Measurements from ENCODE around the gene MFSD8.
"Not testable (repeated sequence)": the region's sequence is repeated elsewhere in the genome, so short reads cannot be mapped to it uniquely, and the experiment has no call there.

MFSD8 gene, protein sequence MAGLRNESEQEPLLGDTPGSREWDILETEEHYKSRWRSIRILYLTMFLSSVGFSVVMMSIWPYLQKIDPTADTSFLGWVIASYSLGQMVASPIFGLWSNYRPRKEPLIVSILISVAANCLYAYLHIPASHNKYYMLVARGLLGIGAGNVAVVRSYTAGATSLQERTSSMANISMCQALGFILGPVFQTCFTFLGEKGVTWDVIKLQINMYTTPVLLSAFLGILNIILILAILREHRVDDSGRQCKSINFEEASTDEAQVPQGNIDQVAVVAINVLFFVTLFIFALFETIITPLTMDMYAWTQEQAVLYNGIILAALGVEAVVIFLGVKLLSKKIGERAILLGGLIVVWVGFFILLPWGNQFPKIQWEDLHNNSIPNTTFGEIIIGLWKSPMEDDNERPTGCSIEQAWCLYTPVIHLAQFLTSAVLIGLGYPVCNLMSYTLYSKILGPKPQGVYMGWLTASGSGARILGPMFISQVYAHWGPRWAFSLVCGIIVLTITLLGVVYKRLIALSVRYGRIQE

DNA sequence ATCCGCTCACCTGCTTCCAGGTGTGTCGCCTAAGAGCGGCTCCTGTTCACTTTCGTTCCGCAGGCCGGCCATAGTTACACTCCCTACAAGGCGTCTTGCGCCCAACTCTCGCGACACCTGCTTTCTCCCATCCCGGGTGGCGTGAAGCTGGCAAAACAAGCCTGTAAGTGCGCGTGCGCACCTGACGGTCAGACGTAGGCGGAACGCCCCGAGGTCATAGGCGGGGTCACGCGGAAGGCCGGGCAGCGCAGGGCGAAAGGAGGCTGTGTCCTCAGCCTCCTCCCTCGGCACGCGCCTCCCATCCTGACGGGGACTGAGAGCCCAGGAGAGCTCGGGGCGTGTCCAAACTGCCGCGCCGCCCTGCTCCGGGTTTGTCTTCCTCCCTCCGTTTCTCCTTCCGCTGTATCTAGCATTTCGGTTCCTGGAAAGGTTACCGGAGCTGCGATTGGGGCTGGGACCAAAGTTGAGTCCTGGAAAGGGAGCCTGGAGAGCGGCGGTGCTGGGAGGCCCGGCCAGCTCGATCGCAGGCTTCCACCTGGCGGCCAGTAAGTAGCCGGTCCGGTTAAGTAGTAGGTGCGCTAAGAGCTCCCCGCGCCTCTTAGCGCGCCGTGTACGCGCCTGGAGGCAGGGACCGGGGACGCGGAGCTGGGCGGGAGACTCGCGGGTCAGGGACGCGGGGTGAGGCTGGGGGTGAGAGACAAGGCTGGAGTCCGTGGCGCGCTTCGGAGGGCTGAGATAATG is at the start of gene MFSD8, which contains the start of gene ABHD18:
Gene MFSD8 (minus strand): TSS at position 112 of the 741 bp plus-strand sequence. CDS start 40 bp downstream, at position 72.
Gene ABHD18 (plus strand): TSS at position 345 of the 741 bp plus-strand sequence. CDS start 17,550 bp downstream, outside the sequence.
- DNase-seq, result peak; percentile 94

DNA sequence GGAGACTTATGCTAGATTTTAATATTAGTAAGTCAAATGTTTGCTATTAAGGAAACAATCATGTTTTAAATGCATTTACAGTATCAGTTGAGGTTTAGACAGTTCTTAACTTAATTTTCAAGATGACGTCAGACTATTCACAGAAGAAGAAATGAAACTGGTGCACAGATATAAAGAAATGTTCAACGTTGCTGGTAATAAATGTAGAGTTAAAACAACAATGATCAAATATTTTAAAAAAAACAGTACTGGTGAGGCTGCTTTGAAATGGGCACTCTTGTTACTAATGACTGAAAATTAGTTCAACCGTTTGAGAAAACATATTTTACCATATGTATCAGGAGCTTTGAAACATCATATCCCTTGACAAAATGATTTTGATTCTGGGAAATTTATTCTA is 44.5 kb upstream of the MFSD8 start:
- no peak for DNase-seq

DNA sequence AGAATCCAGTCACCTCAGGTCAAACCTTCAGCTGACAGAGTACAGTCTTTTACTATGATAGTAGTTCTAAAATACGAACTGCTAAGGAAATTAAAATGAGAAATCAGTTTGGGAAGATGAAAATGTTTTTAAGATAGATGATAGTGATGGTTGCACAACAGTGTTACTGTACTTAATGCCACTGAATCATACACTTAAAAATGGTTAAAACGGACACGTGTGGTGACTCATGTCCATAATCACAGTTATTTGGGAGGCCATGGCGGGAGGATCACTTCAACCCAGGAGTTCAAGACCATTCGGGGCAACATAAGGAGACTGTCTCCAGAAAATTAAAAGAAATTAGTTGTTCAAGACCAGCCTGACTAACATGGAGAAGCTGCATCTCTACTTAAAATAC is 41.6 kb upstream of the MFSD8 start:
- peak; percentile 68 for DNase-seq

DNA sequence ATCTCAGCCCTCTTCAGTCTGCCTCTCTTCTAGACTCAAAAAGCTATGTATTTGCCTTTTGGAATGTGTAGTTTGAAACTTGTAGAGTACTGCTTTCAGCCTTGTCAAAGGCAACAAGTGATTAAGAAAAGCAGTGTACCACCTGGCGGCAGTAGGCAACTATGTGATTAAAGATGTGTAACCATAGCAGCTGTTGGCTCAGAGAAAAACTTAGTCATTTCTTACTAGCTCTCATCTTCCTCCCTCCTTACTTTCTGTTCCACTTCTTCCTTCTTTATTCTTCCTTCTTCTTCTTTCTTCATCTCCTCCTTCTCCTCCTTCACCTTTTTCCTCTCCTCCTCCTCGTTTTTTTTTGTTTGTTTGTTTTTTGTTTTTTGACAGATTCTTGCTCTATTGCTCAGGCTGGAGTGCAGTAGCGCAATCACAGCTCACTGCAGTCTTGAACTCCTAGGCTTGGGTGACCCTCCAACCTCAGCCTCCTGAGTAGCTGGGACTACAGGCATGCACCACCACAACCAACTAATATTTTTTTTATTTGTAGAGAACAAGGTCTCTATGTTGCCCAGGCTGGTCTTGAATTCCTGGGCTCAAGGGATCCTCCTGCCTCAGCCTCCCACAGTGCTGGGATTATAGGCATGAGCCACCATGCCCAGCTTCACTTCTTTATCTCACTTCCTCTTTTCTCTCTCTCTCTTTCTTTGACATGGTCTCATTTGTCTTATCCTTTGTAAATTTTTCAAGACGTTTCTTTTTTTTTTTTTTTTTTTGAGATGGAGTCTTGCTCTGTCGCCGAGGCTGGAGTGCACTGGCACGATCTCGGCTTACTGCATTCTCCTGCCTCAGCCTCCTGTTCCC is 32.8 kb upstream of the MFSD8 start:
- DNase-seq, result peak; percentile 70

DNA sequence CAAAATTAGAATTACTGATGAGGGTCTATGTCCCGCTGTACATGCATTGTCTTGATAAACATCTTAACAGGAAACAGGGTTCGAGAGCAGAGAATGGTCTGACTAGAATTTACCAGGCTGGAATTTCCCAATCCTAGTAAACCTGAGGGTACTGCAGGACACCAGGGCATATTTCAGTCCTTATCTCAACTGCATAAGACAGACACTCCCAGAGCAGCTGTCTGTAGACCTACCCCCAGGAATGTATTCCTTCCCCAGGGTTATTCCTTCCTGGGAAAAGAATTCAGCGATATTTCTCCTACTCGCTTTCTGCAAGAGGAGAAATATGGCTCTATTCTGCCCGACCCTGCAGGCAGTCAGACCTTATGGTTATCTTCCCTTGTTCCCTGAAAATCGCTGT is 31.5 kb upstream of the MFSD8 start:
- not testable (repeated sequence) for DNase-seq

DNA sequence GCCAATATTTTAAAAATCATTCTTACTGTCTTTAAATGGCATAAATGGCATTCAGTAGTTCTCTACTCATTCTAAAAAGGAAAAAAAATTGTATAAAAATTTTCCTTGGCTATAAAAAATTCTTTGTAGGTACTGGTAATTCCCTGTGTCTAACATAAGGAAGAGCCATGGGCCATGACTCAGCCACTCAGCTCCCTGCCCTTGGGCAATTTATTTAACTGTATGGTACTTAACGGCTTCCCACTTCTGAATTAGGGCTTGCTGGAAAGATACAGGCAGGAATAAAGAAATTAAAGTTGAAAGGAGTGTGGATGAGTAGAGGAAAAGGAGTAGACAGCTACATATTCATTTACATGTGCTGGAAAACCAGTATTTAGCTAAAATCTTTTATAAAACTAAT is 30.8 kb upstream of the MFSD8 start:
- no peak for DNase-seq

DNA sequence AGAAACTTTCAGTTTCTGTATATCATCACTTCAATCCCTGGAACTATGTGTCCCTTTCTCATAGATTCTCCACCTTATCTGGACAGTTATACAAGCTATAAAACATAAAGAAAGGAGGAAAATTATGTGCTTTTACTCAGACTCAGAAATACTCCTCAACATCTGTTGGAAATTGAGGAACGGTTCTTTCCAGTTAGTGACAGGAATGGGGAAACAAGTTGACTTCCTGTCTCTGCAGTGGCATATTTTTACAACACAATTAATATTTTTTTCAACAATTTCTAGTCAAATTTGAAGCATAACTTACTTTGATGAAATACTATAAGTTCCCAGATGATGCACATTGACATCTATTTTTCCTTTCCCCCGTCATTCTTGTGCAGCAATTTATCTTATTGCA is 28.2 kb upstream of the MFSD8 start:
- no peak for DNase-seq

DNA sequence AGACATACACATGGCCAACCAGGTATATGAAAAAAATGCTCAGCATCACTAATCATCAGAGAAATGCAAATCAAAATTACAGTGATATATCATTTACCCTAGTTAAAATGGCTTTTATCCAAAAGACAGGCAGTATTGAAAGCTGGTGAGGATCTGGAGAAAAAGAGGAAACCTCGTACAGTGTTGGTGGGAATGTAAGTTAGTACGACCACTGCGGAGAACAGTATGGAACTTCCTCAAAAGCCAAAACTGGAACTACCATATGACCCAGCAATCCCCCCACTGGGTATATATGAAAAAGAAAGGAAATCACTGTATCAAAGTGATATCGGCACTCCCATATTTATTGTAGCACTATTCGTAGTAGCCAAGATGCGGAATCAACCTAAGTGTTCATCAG is 23.7 kb upstream of the MFSD8 start:
- DNase-seq, result no peak

DNA sequence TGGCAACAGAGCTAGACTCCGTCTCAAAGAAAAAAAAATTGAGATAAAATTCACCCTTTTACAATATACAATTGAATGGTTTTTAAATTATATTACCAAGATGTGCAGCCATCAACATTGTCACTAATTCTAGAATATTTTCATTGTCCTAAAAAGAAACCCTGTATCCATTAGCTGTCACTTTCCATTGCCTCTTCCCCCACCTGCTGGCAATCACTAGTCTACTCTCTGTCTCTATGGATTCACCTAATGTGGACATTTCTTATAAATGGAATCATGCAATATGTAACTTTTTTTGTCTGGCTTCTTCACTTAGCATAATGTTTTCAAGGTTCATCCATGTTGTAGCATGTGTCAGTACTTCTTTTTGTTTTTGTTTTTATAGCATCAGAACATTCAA is 21.0 kb upstream of the MFSD8 start:
- DNase-seq, result no peak

DNA sequence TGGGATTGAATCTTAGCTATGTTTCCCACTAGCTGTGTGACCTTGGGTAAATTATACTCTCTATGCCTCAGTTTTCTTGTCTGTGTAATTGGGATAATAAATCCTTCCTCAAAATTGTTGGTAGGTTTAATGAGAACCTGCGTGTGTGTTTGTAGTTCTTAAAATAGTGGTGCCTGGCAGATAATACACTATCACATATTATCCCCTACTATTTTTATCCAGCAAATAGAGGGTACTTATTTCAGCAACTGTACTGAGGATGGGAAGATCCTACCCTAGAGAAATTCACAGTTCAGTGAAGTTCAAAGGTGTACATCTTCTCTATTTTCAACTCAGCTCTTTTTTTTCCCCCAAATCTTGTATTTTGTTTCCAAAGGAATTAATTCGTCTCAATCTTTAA is 17.5 kb upstream of the MFSD8 start:
- no peak for DNase-seq

DNA sequence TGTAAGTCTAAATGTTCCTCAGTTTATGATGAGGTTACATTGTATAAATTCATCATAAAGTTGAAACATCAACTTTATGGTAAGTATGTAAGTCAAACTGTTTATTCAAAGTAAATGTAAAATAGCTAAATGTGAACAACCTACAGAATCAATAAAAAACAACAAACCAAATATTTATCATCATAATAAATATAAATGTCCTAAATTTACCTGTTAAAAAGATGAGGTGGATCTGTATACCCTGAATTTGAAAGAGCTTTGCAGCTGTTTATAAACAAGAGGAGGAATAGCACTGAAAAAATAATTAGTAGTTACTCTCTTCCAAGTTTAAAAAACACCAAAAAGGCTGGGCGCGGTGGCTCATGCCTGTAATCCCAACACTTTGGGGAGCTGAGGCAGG is 14.0 kb upstream of the MFSD8 start:
- no peak for DNase-seq

DNA sequence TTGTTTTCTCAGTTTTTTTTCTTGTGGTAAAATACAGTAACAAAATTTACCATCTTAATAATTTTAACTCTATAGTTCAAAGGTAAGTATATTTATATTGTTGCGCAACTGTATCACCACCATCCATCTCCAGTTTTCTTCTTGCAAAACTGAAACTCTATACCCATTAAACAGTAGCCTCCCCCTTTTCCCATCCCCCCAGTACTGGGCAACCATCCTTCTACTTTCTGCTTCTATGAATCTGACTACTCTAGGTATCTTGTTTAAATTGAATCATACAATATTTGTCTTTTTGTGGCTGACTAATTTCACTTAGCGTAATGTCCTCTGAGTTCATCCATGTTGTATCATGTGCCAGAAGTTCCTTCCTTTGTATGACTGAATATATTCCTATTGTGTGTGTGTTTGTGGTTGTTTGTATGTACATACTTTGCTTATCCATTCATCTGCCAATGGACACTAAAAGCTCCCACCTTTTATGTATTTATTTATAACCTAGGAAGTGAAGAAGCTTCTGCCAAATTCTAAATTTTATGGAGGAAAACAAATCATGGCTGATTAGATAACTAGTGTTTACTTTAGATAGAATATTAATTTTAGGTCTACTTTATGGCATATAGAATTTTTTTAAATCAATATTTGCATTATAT is 10.3 kb upstream of the MFSD8 start:
- DNase-seq, result peak; percentile 63

DNA sequence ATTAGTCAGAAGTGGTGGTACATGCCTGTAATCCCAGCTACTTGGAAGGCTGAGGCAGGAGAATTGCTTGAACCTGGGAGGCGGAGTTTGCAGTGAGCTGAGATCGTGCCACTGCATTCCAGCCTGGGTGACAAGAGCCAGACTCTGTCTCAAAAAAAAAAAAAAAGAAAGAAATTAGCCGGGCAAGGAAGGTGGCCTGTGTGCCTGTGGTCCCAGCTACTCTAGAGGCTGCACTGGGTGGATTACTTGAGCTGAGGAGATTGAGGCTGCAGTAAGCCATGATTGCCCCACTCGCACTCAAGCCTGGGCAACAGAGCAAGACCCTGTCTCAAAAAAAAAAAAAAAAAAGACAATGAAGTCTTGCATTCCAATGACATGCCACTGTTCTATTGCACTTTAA is 6.0 kb upstream of the MFSD8 start:
- not testable (repeated sequence) for DNase-seq

DNA sequence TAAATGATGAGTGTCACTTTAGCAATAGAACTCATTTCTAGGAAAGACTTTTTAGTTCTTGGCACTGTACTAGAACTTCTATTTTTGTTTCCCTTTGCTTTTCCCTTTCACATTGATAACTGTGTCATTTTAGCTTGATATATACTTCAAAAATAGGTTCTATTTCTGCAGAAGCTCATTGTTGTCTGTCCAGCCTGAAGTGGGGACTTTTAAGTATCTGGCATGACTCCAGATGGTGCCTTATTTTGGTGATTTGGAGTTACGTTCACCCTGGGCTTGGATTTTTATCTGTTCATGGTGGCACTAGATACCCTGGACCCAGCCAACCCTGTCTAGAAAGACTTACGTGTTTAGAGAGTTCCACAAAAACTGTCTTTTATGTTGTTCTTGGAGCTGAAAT is 3.6 kb upstream of the MFSD8 start:
- DNase-seq, result no peak

DNA sequence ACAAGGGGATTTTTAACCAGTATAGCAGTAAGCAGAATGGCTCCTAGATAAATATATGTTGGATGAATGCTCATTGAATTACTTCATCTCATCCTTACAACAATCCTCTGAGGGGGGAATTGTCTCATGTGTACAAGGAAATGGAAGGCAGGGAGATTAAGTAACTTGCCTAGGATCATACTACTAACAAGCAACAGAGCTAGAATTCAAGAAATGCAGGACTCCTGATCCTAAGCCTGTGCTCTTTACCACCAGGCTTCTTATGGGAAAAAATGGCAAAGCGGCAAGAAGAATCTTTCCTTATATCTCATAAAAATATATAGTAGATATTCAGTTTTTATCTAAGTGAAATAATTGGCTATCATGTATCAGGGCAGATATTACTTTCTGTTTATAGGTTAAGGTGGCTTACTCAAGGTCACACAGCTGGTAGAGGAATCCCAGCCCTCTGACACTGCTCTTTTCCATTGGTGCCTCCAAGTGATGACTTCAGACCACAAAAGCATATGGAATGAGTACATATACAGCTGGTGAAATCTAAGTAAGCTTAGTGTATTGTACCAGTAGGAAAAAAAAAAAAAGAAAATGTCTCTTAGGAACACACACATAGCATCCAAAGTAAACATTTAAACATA is 2.3 kb upstream of the MFSD8 start:
- DNase-seq, result peak; percentile 4

DNA sequence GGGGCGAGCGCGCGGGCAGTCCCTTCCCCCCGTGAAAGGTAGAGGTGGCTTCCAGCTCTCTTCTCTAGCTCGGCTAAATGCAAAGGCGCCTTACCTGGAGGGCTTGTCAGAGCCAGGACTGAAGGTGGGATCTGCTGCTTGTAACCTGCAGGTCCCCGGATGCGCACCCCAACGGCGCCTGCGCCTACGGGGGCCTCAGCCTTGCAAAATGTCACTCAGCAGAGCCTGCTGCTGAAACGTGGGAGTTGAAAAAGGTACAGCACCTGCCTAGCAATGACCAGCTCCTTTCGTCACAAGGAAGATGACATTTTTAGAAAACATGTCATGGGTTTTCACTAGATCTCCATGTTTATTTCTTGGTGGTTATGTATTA is 816 bp upstream of the MFSD8 start:
- no peak for DNase-seq

DNA sequence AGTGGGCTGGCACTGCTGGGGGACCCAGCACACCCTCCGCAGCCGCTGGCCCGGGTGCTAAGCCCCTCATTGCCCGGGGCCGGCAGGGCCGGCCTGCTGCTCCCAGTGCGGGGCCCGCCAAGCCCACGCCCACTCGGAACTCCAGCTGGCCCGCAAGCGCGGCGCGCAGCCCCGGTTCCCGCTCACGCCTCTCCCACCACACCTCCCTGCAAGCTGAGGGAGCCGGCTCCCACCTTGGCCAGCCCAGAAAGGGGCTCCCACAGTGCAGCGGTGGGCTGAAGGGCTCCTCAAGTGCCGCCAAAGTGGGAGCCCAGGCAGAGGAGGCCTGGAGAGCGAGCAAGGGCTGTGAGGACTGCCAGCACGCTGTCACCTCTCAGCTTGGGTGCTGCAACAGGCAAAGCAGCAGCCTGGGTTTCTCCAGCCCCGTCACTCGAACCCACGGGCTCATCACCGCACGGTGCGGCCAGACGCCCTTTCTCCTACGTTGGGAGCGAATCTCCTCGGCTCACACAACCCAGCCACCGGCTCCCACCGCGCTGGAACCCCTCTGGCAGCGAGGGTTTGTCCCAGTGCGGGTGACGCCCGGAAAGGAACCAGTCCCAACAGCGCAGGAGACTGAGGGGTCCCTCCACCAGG is 429 bp downstream of the MFSD8 start:
- DNase-seq, result not testable (repeated sequence)

DNA sequence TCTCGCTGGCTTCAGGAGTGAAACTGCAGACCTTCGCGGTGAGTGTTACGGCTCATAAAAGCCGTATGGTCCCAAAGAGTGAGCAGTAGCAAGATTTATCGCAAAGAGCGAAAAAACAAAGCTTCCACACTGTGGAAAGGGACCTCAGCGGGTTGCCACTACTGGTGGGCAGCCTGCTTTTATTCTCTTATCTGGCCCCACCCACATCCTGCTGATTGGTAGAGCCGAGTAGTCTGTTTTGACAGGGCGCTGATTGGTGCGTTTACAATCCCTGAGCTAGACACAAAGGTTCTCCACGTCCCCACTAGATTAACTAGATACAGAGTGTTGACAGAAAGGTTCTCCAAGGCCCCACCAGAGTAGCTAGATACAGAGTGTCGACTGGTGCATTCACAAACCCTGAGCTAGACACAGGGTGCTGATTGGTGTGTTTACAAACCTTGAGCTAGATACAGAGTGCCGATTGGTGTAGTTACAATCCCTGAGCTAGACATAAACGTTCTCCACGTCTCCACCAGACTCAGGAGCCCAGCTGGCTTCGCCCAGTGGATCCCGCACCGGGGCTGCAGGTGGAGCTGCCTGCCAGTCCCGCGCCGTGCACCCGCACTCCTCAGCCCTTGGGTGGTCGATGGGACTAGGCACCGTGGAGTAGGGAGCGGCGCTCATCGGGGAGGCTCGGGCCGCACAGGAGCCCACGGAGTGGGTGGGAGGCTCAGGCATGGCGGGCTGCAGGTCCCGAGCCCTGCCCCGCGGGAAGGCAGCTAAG is 1.2 kb downstream of the MFSD8 start:
- DNase-seq, result not testable (repeated sequence)

DNA sequence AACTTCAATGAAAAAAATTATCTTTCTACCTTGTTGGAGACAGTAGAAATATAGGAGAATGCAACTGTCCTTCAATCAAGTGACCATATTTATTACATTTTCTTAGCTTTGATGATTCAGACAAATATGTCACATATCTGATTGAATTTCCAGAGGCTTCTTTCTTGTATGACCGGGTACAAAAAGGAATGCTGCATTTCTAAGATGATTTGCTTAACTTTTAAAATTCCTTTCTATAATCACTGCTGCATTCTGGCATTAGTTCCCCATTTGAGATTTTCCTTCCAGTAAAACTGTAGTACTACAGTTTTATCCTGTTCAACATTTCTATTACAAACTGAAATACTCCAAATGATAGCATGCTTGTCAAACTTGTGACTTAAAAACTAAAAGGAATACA is 5.2 kb downstream of the MFSD8 start:
- no peak for DNase-seq

DNA sequence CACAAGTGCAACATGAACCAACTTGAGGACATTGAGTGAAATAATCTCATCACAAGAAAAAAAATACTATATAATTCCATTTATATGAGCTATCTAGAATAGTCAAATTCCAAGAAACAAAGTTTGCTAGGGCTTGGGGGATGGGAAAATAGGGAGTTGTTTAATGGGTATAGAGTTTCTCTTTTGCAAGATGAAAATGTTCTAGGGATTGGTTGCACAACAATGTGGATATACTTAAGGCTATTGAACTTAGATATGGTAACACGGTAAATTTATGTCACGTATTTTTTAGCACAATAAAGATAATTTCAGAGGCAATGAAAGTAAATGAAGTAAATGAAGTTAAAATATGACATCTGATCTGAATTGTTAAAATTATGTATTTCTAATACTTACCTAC is 7.9 kb downstream of the MFSD8 start:
- no peak for DNase-seq

DNA sequence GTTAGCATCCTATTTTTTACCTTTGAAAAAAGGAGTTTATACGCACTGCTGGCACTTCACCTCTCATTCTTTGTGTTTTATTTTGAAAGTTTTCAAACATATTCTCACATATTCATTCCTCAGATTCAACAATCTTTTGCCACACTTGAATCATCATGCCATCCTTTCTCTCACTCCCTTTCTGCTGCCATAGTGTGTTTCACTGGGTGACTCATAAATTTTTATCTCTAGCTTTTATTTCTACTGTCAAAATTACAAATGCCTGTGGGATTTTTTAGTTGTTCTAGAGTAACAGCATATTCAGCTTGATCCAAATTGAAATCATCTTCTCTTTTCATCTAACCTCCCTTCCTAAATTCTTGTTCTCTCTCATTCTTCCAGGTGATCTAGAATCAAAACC is 28.0 kb downstream of the MFSD8 start:
- peak; percentile 4 for DNase-seq

All from HCEC 1CT (cell line).